ENCODE measurements around the gene CDH22. TPM values are rescaled to one million over a fixed set of nuclear protein-coding genes. Genes with fewer than 3 reads are reported as not detected.
A peak's percentile ranks its signal among the peaks of the same experiment; 100 is the strongest.

CDH22 gene
- total RNA-seq, 2 experiments from 2014 or later, result not detected

DNA sequence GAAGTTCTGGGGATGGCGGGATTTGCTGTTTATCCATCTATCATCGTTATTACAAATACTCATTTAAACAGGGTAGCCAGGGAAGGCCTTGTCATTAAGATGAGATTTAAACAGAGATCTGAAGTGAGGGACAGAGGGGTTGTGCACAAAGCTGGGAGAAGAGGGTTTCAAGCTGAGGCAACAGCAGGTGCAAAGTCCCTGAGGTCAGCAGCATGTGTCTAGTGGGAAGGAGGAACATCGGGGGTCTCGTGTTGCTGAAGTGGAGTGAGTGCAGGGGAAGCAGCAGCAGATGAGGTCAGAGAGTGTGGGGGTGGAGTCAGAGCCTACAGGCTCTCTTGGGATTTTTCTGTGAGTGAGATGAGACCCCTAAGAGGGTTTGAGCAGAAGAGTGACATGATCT, 52.0 kb downstream of the CDH22 start:
- H3K9me3 Mint-ChIP-seq, result no peaks in the 10 kb centered on the region
- POLR2A ChIA-PET, result no interaction called here
- H3K4me3 Mint-ChIP-seq, result no peak overlapping the region
- ATAC-seq (ENCODE audit: low read depth), result no peak
- no peak for DNase-seq
- H3K36me3 Mint-ChIP-seq, result no peaks in the 10 kb centered on the region
- H3K27me3 Mint-ChIP-seq, result peaks cover 33% of the 10 kb centered on the region
- H3K4me1 Mint-ChIP-seq, result no peaks in the 10 kb centered on the region
- H3K27ac Mint-ChIP-seq, result no peak overlapping the region

DNA sequence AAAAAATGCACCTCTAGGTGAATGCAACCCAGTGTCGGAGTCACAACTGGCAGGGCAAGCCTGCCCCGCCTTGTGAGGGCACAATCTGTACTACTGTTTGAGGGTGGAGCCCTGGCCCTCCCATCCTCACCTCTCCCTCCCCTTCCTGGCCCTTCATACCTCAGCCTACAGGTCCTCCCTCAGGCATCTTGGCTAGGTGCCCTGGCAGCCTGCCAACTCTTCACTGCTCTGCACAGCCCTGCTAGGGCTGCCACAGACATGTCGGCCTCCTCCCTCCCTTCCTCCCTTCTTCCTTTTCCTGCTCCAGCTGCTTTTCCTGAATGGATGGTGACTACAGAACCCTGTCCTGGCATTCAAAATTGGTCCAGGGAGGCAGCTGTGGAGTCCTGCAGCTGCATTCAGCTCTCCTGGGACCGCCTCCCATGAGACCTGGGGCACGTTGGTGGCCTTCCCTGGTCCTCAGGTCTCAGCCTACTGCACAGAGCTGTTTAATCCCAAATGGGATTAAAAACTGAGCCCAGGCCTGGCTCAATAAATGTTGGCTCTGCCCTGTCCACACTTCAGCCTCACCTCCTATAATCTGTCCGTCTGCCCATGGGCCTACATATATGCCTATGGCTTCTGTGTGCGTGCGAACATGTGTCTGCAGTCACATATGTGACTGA, 52.7 kb downstream of the CDH22 start:
- no peak for ATAC-seq (ENCODE audit: low read depth)
- Mint-ChIP-seq H3K27me3 (peaks cover 35% of the 10 kb centered on the region), H3K36me3 (no peaks in the 10 kb centered on the region), H3K9me3 (no peaks in the 10 kb centered on the region), H3K27ac (no peak overlapping the region), H3K4me3 (no peak overlapping the region), H3K4me1 (no peaks in the 10 kb centered on the region)
- POLR2A ChIA-PET, result no interaction called here
- DNase-seq, result no peak

GRCh38 chr20:46253391-46253790, 54.9 kb downstream of the CDH22 start:
- POLR2A ChIA-PET, result no interaction called here
- Mint-ChIP-seq H3K36me3 (no peaks in the 10 kb centered on the region), H3K27ac (no peak overlapping the region), H3K9me3 (no peaks in the 10 kb centered on the region), H3K27me3 (peaks cover 54% of the 10 kb centered on the region), H3K4me1 (no peaks in the 10 kb centered on the region), H3K4me3 (no peak overlapping the region)
- DNase-seq, result no peak
- ATAC-seq (ENCODE audit: low read depth), result no peak

GRCh38 chr20:46252352-46253091, 55.8 kb downstream of the CDH22 start:
- Mint-ChIP-seq H3K27me3 (peaks cover 62% of the 10 kb centered on the region), H3K27ac (no peak overlapping the region), H3K4me3 (no peak overlapping the region), H3K4me1 (no peaks in the 10 kb centered on the region), H3K36me3 (no peaks in the 10 kb centered on the region), H3K9me3 (no peaks in the 10 kb centered on the region)
- DNase-seq, result no peak
- POLR2A ChIA-PET, result no interaction called here
- no peak for ATAC-seq (ENCODE audit: low read depth)

DNA sequence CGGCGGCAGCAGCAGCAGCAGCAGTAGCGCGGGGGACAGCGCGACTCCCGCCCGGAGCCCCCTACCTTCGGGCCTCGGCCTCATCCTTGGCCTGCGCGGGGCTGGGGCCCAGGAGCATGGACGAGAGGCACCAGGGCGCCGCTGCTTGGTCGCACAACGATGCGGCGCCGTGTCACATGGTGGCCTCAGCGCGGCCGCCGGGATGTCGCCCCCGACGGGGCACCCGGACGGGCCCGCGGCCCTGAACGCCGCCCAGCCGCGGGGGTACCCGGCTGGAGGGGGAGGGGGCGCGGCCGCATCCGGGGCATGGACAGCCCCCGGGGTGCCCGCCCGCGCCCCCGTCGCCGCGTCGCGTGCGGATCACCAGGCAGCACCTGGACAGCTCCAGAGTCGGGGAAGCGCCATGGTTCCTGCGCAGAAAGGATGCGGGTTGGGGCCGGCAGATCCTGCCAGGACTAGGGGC, 57.1 kb downstream of the CDH22 start:
- Mint-ChIP-seq H3K9me3 (no peaks in the 10 kb centered on the region), H3K36me3 (no peaks in the 10 kb centered on the region), H3K27ac (no peak overlapping the region), H3K27me3 (peaks cover 74% of the 10 kb centered on the region), H3K4me1 (peaks cover 8% of the 10 kb centered on the region), H3K4me3 (no peak overlapping the region)
- POLR2A ChIA-PET, result no interaction called here
- ATAC-seq (ENCODE audit: low read depth), result no peak
- DNase-seq, result no peak

DNA sequence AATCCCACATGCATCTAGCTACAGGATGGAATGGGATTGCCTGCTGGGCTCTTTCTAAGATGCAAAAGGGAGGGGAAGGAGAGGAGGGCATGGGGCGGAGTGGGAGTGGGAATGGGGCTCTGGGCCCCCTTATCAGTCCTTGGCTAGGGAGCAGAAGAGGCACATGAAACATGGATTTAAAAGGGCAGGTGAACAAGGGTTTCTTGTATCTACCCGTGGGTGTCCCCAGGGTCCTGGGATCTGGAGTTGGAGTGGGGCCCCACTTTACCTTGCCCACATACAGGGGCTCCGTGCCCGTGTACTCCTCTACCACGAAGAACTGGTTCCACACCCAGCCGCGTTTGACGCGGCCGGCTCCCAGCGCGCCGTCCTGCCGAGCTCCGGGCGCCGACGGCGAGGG, 57.5 kb downstream of the CDH22 start:
- POLR2A ChIA-PET, result no interaction called here
- peaks cover 78% of the 10 kb centered on the region for H3K27me3 Mint-ChIP-seq
- no peaks in the 10 kb centered on the region for H3K36me3 Mint-ChIP-seq
- ATAC-seq (ENCODE audit: low read depth) (no peak), DNase-seq (no peak)
- no peaks in the 10 kb centered on the region for H3K9me3 Mint-ChIP-seq
- no peak overlapping the region for H3K27ac Mint-ChIP-seq
- H3K4me3 Mint-ChIP-seq, result no peak overlapping the region
- peaks cover 9% of the 10 kb centered on the region for H3K4me1 Mint-ChIP-seq

DNA sequence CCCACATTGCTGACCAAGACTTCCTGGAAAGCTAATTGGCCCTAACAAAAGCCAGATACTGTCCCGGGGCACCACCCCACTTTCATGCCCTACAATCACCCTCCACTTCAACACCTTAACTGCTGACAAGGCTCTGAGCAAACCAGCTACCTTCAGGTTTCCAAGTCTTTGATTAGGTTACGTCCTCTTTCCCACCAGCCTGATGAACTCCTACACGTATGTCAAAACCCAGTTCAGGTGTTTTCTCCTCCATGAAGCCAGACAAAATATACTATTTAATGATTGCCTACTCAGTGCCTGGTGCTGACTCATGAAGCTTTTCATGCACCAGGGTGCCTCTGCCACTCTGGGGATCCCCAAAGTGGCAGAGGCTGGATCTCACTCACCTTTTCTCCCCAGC, 58.6 kb downstream of the CDH22 start:
- Mint-ChIP-seq H3K4me1 (peaks cover 11% of the 10 kb centered on the region), H3K4me3 (no peak overlapping the region), H3K9me3 (no peaks in the 10 kb centered on the region), H3K27ac (no peak overlapping the region), H3K27me3 (peaks cover 86% of the 10 kb centered on the region), H3K36me3 (no peaks in the 10 kb centered on the region)
- DNase-seq, result no peak
- POLR2A ChIA-PET, result interaction anchor here (0.6 kb wide), 1 partner anchor 770 kb away, joined by 5 read pairs; no protein-coding TSS in a partner anchor
- no peak for ATAC-seq (ENCODE audit: low read depth)

DNA sequence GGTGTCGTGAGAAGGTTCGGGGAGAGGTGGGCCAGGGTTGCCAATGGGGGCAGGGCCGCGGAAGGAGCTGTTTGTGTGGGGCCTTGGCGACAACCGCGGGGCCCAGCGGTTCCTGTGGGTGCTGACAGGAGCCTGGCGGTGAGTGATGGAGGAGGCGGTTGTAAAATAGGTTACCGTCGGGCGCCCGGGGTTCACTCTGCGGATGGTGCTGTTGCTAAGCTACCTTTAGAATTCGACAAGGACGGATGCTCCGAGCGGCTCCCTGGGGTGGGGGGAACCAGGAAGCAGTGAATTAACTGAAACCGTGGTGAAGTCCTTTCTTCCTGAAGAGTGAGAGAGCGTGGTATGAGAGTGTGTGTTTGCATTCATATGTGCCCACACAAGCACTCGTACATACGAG, 61.7 kb downstream of the CDH22 start:
- POLR2A ChIA-PET, result no interaction called here
- Mint-ChIP-seq H3K36me3 (no peaks in the 10 kb centered on the region), H3K9me3 (no peaks in the 10 kb centered on the region), H3K27ac (peak overlapping the region; percentile 58), H3K4me1 (peaks cover 11% of the 10 kb centered on the region), H3K4me3 (no peak overlapping the region), H3K27me3 (peaks cover 61% of the 10 kb centered on the region)
- ATAC-seq (ENCODE audit: low read depth) (peak; percentile 65), DNase-seq (peak; percentile 39)

- no peaks in the 10 kb centered on the region for H3K36me3 Mint-ChIP-seq
- POLR2A ChIA-PET, result no interaction called here
- H3K9me3 Mint-ChIP-seq, result no peaks in the 10 kb centered on the region
- DNase-seq (no peak), ATAC-seq (ENCODE audit: low read depth) (no peak)
- H3K4me3 Mint-ChIP-seq, result no peak overlapping the region
- no peak overlapping the region for H3K27ac Mint-ChIP-seq
- H3K27me3 Mint-ChIP-seq, result peaks cover 44% of the 10 kb centered on the region
- H3K4me1 Mint-ChIP-seq, result peaks cover 11% of the 10 kb centered on the region
Measured at GRCh38 chr20:46243707-46244628, 64.3 kb downstream of the CDH22 start.

GRCh38 chr20:46242390-46242789, 65.9 kb downstream of the CDH22 start:
- ATAC-seq (ENCODE audit: low read depth), result no peak
- Mint-ChIP-seq H3K27ac (no peak overlapping the region), H3K27me3 (peaks cover 33% of the 10 kb centered on the region), H3K4me1 (peaks cover 11% of the 10 kb centered on the region), H3K9me3 (no peaks in the 10 kb centered on the region), H3K4me3 (no peak overlapping the region), H3K36me3 (no peaks in the 10 kb centered on the region)
- POLR2A ChIA-PET, result no interaction called here
- no peak for DNase-seq

- POLR2A ChIA-PET, result no interaction called here
- H3K4me1 Mint-ChIP-seq, result peaks cover 2% of the 10 kb centered on the region
- no peak overlapping the region for H3K27ac Mint-ChIP-seq
- peaks cover 22% of the 10 kb centered on the region for H3K27me3 Mint-ChIP-seq
- DNase-seq, result no peak
- H3K9me3 Mint-ChIP-seq, result no peaks in the 10 kb centered on the region
- H3K36me3 Mint-ChIP-seq, result no peaks in the 10 kb centered on the region
- no peak for ATAC-seq (ENCODE audit: low read depth)
- H3K4me3 Mint-ChIP-seq, result no peak overlapping the region
Measured at GRCh38 chr20:46240881-46241280, 67.4 kb downstream of the CDH22 start.

DNA sequence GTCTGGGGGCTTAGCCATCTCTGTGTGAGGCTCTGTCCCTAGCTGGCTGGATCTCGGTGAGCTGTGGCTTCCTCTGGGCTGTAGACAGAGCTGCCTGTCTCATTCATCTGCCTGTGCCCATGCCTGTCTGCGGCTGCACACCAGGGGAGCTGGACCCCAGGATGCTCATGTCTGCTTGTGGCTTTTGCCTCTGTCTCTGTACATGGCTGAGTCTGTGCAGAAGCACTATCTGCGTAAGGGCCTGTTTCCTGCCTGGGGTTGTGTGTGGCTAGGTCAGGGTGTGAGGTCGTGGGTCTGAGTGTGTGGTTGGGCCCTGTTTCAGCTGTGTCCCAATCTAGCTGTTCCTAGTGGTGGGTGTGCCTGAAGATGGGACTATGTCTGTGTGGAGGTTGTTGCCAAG, 68.2 kb downstream of the CDH22 start:
- Mint-ChIP-seq H3K27ac (no peak overlapping the region), H3K4me1 (no peaks in the 10 kb centered on the region), H3K36me3 (no peaks in the 10 kb centered on the region), H3K4me3 (no peak overlapping the region), H3K27me3 (peaks cover 22% of the 10 kb centered on the region), H3K9me3 (no peaks in the 10 kb centered on the region)
- no peak for ATAC-seq (ENCODE audit: low read depth)
- POLR2A ChIA-PET, result no interaction called here
- DNase-seq, result no peak

- Mint-ChIP-seq H3K9me3 (no peaks in the 10 kb centered on the region), H3K36me3 (no peaks in the 10 kb centered on the region), H3K4me1 (peaks cover 2% of the 10 kb centered on the region), H3K4me3 (no peak overlapping the region), H3K27ac (no peak overlapping the region), H3K27me3 (peaks cover 16% of the 10 kb centered on the region)
- POLR2A ChIA-PET, result no interaction called here
- DNase-seq, result no peak
- no peak for ATAC-seq (ENCODE audit: low read depth)
Measured at GRCh38 chr20:46237736-46238135, 70.6 kb downstream of the CDH22 start.
